GM18526 (cell line): ENCODE results near the gene LRRC3C.
A peak's percentile ranks its signal among the peaks of the same experiment; 100 is the strongest.

Source experiments
- POLR2A ChIP-seq: IDR thresholded peaks from 3 replicates; pipeline ENCODE4 v1.6.1; 2011; ENCODE audit not compliant: insufficient read length; ENCODE audit errors: extremely low read depth

Gene LRRC3C

GRCh38 chr17:39927101-39927928, at the start of gene LRRC3C, which contains the start of gene ORMDL3:
Gene LRRC3C, plus strand, starts transcription at chr17:39927732. Its CDS starts 13,792 bp downstream, at chr17:39941524.
Gene ORMDL3, minus strand, starts transcription at chr17:39927601. Its CDS starts 3,398 bp downstream, at chr17:39924203.
- TF ChIP-seq POLR2A, result peak; percentile 69

GRCh38 chr17:39887078-39887477, 40.5 kb upstream of the LRRC3C start:
- no peak for TF ChIP-seq POLR2A

GRCh38 chr17:39889200-39889599, 38.3 kb upstream of the LRRC3C start:
- TF ChIP-seq POLR2A, result no peak

GRCh38 chr17:39894681-39895376, 32.7 kb upstream of the LRRC3C start:
- no peak for TF ChIP-seq POLR2A

- TF ChIP-seq POLR2A, result no peak
Measured at GRCh38 chr17:39898088-39898487, 29.4 kb upstream of the LRRC3C start.

- TF ChIP-seq POLR2A, result no peak
Measured at GRCh38 chr17:39899215-39899614, 28.3 kb upstream of the LRRC3C start.

GRCh38 chr17:39903158-39903884, 24.2 kb upstream of the LRRC3C start:
- no peak for TF ChIP-seq POLR2A

- no peak for TF ChIP-seq POLR2A
Measured at GRCh38 chr17:39904990-39905288, 22.6 kb upstream of the LRRC3C start.

- TF ChIP-seq POLR2A, result no peak
Measured at GRCh38 chr17:39908789-39909352, 18.7 kb upstream of the LRRC3C start.

GRCh38 chr17:39913989-39914388, 13.5 kb upstream of the LRRC3C start:
- TF ChIP-seq POLR2A, result no peak

- TF ChIP-seq POLR2A, result no peak
Measured at GRCh38 chr17:39915559-39915958, 12.0 kb upstream of the LRRC3C start.

GRCh38 chr17:39916918-39917317, 10.6 kb upstream of the LRRC3C start:
- no peak for TF ChIP-seq POLR2A

- no peak for TF ChIP-seq POLR2A
Measured at GRCh38 chr17:39919087-39919683, 8.3 kb upstream of the LRRC3C start.

GRCh38 chr17:39920218-39921210, 7.0 kb upstream of the LRRC3C start:
- no peak for TF ChIP-seq POLR2A
